Neural progenitor cell (in vitro differentiated cells): ENCODE results near the gene RFXAP.

Experiments
- EZH2phosphoT487 ChIP-seq: fragments of 200-600 bp; sonication (generic); IDR thresholded peaks from 2 replicates; pipeline ENCODE4 v1.6.1; 2017; ENCODE audit warnings: antibody characterized with exemption
- TF ChIP-seq, protein P1 (sequence below): fragments of 200-600 bp; sonication (generic); IDR thresholded peaks from 2 replicates; pipeline ENCODE4 v1.5.1; 2017; ENCODE audit warnings: antibody characterized with exemption, mild to moderate bottlenecking

DNA sequence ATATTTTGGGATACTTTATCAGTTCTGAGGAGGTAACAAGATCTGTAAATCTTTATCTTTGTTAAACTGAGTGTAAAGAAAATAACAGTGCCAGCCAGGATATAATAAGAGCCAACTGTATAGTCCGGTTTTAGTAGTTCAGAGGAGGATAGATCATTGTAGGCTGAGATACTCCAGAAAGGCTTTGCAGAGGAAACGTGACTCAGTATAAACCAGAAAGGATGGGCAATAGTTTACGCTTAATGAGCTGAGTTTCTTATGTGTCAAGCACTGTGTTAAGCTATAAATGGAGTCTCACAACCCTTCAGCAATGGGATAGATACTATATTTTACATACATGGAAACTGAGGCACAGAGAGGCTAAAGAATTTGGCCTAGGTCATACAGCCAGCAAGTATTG lies 3.8 kb downstream of the RFXAP start:
- TF ChIP-seq, protein P1, sequence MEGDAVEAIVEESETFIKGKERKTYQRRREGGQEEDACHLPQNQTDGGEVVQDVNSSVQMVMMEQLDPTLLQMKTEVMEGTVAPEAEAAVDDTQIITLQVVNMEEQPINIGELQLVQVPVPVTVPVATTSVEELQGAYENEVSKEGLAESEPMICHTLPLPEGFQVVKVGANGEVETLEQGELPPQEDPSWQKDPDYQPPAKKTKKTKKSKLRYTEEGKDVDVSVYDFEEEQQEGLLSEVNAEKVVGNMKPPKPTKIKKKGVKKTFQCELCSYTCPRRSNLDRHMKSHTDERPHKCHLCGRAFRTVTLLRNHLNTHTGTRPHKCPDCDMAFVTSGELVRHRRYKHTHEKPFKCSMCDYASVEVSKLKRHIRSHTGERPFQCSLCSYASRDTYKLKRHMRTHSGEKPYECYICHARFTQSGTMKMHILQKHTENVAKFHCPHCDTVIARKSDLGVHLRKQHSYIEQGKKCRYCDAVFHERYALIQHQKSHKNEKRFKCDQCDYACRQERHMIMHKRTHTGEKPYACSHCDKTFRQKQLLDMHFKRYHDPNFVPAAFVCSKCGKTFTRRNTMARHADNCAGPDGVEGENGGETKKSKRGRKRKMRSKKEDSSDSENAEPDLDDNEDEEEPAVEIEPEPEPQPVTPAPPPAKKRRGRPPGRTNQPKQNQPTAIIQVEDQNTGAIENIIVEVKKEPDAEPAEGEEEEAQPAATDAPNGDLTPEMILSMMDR: no peak
- TF ChIP-seq EZH2phosphoT487: no peak
